Mononuclear cell (primary cell): ENCODE data around the gene SSTR1. TPM values are rescaled to one million over a fixed set of nuclear protein-coding genes. Genes with fewer than 3 reads are reported as not detected.
"Not testable (repeated sequence)": the region's sequence is repeated elsewhere in the genome, so short reads cannot be mapped to it uniquely, and the experiment has no call there.

Experiments
- H3K27me3 ChIP-seq: 2 replicates; pipeline ENCODE4 v1.6.0; 2011; ENCODE audit warnings: low read length, control low read depth; ENCODE audit not compliant: insufficient read depth
- H3K4me1 ChIP-seq: 2 replicates; pipeline ENCODE4 v1.5.1; 2011; ENCODE audit warnings: mild to moderate bottlenecking, low read length, control low read depth; ENCODE audit not compliant: insufficient read depth
- H3K4me3 ChIP-seq: 2 replicates; pipeline ENCODE4 v1.5.1; 2011; ENCODE audit warnings: mild to moderate bottlenecking, low read length, moderate library complexity
- H3K9me3 ChIP-seq: 2 replicates; pipeline ENCODE4 v1.5.1; 2011; ENCODE audit warnings: low read depth, mild to moderate bottlenecking, control low read depth, low read length
- total RNA-seq: library from RNA; depleted of rRNA; stranded (reverse); fragments of >200 nt; gene quantifications from one replicate; pipeline ENCODE4 v1.2.3, GENCODE V29; 2012

SSTR1 gene
- not detected for total RNA-seq

GRCh38 chr14:38207736-38208617 is at the start of gene SSTR1:
Gene SSTR1 (plus strand): TSS chr14:38207904. CDS start chr14:38209390, 1,486 bp downstream.
- no peaks in the 10 kb centered on the region for H3K4me1 ChIP-seq
- no peak within 1 kb of the TSS for H3K4me3 ChIP-seq
- H3K27me3 ChIP-seq: peaks cover 68% of the 10 kb centered on the region
- no peaks in the 10 kb centered on the region for H3K9me3 ChIP-seq

- Histone ChIP-seq H3K4me1 (no peaks in the 10 kb centered on the region), H3K9me3 (no peaks in the 10 kb centered on the region), H3K27me3 (no peaks in the 10 kb centered on the region), H3K4me3 (no peak overlapping the region)
Measured at GRCh38 chr14:38158468-38158867, 49.2 kb upstream of the SSTR1 start.

GRCh38 chr14:38168416-38168815 is 39.3 kb upstream of the SSTR1 start:
- H3K4me1 ChIP-seq: no peaks in the 10 kb centered on the region

GRCh38 chr14:38171197-38171596 is 36.5 kb upstream of the SSTR1 start:
- Histone ChIP-seq H3K4me1 (no peaks in the 10 kb centered on the region), H3K9me3 (no peaks in the 10 kb centered on the region), H3K27me3 (no peaks in the 10 kb centered on the region), H3K4me3 (no peak overlapping the region)

More at GRCh38 chr14:38168416-38168815, 39.3 kb upstream of the SSTR1 start:
- Histone ChIP-seq H3K27me3 (no peaks in the 10 kb centered on the region), H3K9me3 (no peaks in the 10 kb centered on the region), H3K4me3 (no peak overlapping the region)

GRCh38 chr14:38174711-38175110 is 33.0 kb upstream of the SSTR1 start:
- H3K9me3 ChIP-seq: no peaks in the 10 kb centered on the region
- H3K27me3 ChIP-seq: no peaks in the 10 kb centered on the region
- H3K4me3 ChIP-seq: no peak overlapping the region
- H3K4me1 ChIP-seq: no peaks in the 10 kb centered on the region

- Histone ChIP-seq H3K4me3 (no peak overlapping the region), H3K9me3 (no peaks in the 10 kb centered on the region), H3K4me1 (no peaks in the 10 kb centered on the region), H3K27me3 (no peaks in the 10 kb centered on the region)
Measured at GRCh38 chr14:38175658-38176057, 32.0 kb upstream of the SSTR1 start.

- Histone ChIP-seq H3K9me3 (no peaks in the 10 kb centered on the region), H3K4me3 (no peak overlapping the region), H3K27me3 (no peaks in the 10 kb centered on the region), H3K4me1 (no peaks in the 10 kb centered on the region)
Measured at GRCh38 chr14:38176379-38176778, 31.3 kb upstream of the SSTR1 start.

GRCh38 chr14:38184132-38184531 is 23.6 kb upstream of the SSTR1 start:
- Histone ChIP-seq H3K4me1 (no peaks in the 10 kb centered on the region), H3K4me3 (no peak overlapping the region), H3K9me3 (no peaks in the 10 kb centered on the region), H3K27me3 (no peaks in the 10 kb centered on the region)

GRCh38 chr14:38185671-38186070 is 22.0 kb upstream of the SSTR1 start:
- Histone ChIP-seq H3K4me3 (no peak overlapping the region), H3K9me3 (no peaks in the 10 kb centered on the region), H3K27me3 (no peaks in the 10 kb centered on the region), H3K4me1 (no peaks in the 10 kb centered on the region)

GRCh38 chr14:38186216-38186615 is 21.5 kb upstream of the SSTR1 start:
- Histone ChIP-seq H3K27me3 (no peaks in the 10 kb centered on the region), H3K9me3 (no peaks in the 10 kb centered on the region), H3K4me3 (no peak overlapping the region)

GRCh38 chr14:38187528-38187927 is 20.2 kb upstream of the SSTR1 start:
- Histone ChIP-seq H3K4me3 (no peak overlapping the region), H3K9me3 (no peaks in the 10 kb centered on the region), H3K27me3 (no peaks in the 10 kb centered on the region), H3K4me1 (no peaks in the 10 kb centered on the region)

More at GRCh38 chr14:38186216-38186615, 21.5 kb upstream of the SSTR1 start:
- H3K4me1 ChIP-seq: no peaks in the 10 kb centered on the region

GRCh38 chr14:38189930-38190726 is 17.6 kb upstream of the SSTR1 start:
- no peaks in the 10 kb centered on the region for H3K27me3 ChIP-seq
- no peaks in the 10 kb centered on the region for H3K9me3 ChIP-seq
- H3K4me1 ChIP-seq: no peaks in the 10 kb centered on the region
- no peak overlapping the region for H3K4me3 ChIP-seq

GRCh38 chr14:38190846-38191245 is 16.9 kb upstream of the SSTR1 start:
- not testable (repeated sequence) for H3K4me1 ChIP-seq, H3K4me3 ChIP-seq, H3K27me3 ChIP-seq, H3K9me3 ChIP-seq

GRCh38 chr14:38191491-38191890 is 16.2 kb upstream of the SSTR1 start:
- H3K9me3 ChIP-seq, H3K4me3 ChIP-seq, H3K4me1 ChIP-seq, H3K27me3 ChIP-seq: not testable (repeated sequence)

- no peaks in the 10 kb centered on the region for H3K9me3 ChIP-seq
- no peaks in the 10 kb centered on the region for H3K4me1 ChIP-seq
Measured at GRCh38 chr14:38197001-38197783, 10.5 kb upstream of the SSTR1 start.

More at GRCh38 chr14:38197001-38197783, 10.5 kb upstream of the SSTR1 start:
- H3K27me3 ChIP-seq: no peaks in the 10 kb centered on the region
- no peak overlapping the region for H3K4me3 ChIP-seq
